Adrenal gland (tissue), 12 donors: ENCODE measurements around the gene SESN1. TPM values are rescaled to one million over a fixed set of nuclear protein-coding genes. Genes with fewer than 3 reads are reported as not detected.

Experiments used
- DNase-seq, 7 donors: peaks; one replicate each; pipeline ENCODE4 v3.0.0-alpha.2; 2019 to 2020
- H3K27ac ChIP-seq, 5 donors: fragments of 200-600 bp; sonication (generic) in 4 of 5; 1 replicate in 3 of 5; 2 replicates in 2 of 5; pipeline versions ENCODE4 v1.5.1 to v1.8.0; 2016 to 2020; ENCODE audit warnings: mild to moderate bottlenecking in 1 of 5
- H3K27me3 ChIP-seq: fragments of 200-600 bp; 2 replicates; pipeline ENCODE4 v1.8.0; 2021
- H3K36me3 ChIP-seq, 2 donors: fragments of 200-600 bp; replicated peaks in 1 of 2; 1 replicate in 1 of 2; 2 replicates in 1 of 2; pipeline versions ENCODE4 v1.5.1 to v1.8.0; 2018 to 2022
- H3K4me1 ChIP-seq, 2 donors: fragments of 200-600 bp; replicated peaks in 1 of 2; 1 replicate in 1 of 2; 2 replicates in 1 of 2; pipeline versions ENCODE4 v1.5.1 to v1.8.0; 2018 to 2021
- H3K4me3 ChIP-seq, 4 donors: fragments of 200-600 bp; sonication (generic) in 3 of 4; one replicate each; pipeline ENCODE4 v1.5.1; 2016 to 2018
- H3K9me3 ChIP-seq, 3 donors: fragments of 200-600 bp; sonication (generic) in 1 of 3; replicated peaks in 1 of 3; 1 replicate in 2 of 3; 2 replicates in 1 of 3; pipeline versions ENCODE4 v1.5.1 to v1.8.0; 2016 to 2021
- POLR2A ChIP-seq, 2 donors: fragments of 450-650 bp; IDR thresholded peaks; one replicate each; pipeline ENCODE4 v1.6.1; 2017; ENCODE audit warnings: antibody characterized with exemption in 2 of 2, mild to moderate bottlenecking in 2 of 2, moderate library complexity in 1 of 2
- WGBS, 4 donors: extraction: QIAGEN DNeasy Blood & Tissue Kit in 2 of 4; methylation state at CpG; one replicate each; pipeline versions ENCODE4 v1.1.5 to v1.1.7; 2013 to 2017; 5-methylcytosine and 5-hydroxymethylcytosine counted together
- intact Hi-C, 2 donors: fragments of 100-400 bp; cut with DNase I; formaldehyde crosslinking; loops; one replicate each; pipeline versions ENCODE4 v1.14.1 to v1.15.0; 2022 to 2023
- polyA plus RNA-seq, 3 donors: library from polyadenylated mRNA; stranded (reverse); fragments of 200-250 nt in 2 of 3; fragments of 350-450 nt in 1 of 3; fragmentation: Illumina TruSeq in 1 of 3; extraction: RNeasy Lipid Tissue Mini Kit (QIAGEN cat#74804) in 1 of 3; gene quantifications; one replicate each; pipeline ENCODE4 v1.2.3, GENCODE V29; 2013 to 2014
- total RNA-seq, 9 donors: library from RNA; depleted of rRNA in 4 of 9; stranded (reverse); fragments of >200 nt in 4 of 9; fragments of 120-200 nt in 1 of 9; fragmentation: NEBNext Ultra II Directional in 1 of 9; extraction: Animal tissue kit (Norgen Biotek cat#: 25700) in 1 of 9; gene quantifications; one replicate each; pipeline versions ENCODE4 v1.1.0 to v1.2.4, GENCODE V29; 2013 to 2023
- TF ChIP-seq, protein P1 (sequence below), 6 experiments: fragments of 450-650 bp in 4 of 6; fragments of 200-600 bp in 2 of 6; sonication (generic) in 1 of 6; IDR thresholded peaks; 1 replicate in 5 of 6; 2 replicates in 1 of 6; pipeline versions ENCODE4 v1.5.1 to v1.8.0; 2016 to 2021; ENCODE audit warnings: antibody characterized with exemption in 6 of 6, mild to moderate bottlenecking in 2 of 6, moderate library complexity in 1 of 6
- donor health status: healthy with polysubstance abuse.
- donor health status: Bipolar disorder and iron deficiency.
- donor health status: DM: yes; HTN: yes; CAD: no.
- donor health status: DM: no; HTN: no; CAD: no.
- donor health status: DM: no; HTN: no; CAD: no.
- donor health status: DM: yes; HTN: yes; CAD: no.

SESN1 gene
- total and polyA plus RNA-seq, 12 donors: 14.2 to 72.7 (median 42.5) TPM

DNA sequence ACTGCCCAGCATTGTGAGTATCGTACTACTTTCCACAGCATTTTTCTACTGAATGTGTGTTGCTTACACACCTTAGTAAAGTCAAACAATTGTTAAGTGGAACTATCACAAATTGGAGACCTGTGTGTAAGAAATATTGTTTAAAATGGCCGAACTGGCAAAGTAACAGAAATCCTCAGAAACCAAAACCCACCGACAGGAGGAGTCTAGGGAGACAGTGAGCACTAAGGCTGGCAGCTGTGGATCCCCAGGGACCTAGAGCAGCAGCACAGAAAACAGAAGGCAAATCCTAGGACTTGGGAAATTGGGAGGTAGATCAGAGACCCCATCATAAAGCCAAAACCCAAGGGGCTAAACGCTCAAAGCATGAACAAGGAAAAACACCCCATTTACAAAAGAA is 69.9 kb downstream of the SESN1 start:
- no peak overlapping the region for H3K27ac ChIP-seq
- no peak overlapping the region for H3K4me3 ChIP-seq
- DNase-seq: no peak
- WGBS, 4 donors: 85 to 96% (median 94%) methylated on average over 4 of the region's 4 CpGs
- intact Hi-C loops: no loop called here
- H3K27me3 ChIP-seq: no peaks in the 10 kb centered on the region
- TF ChIP-seq POLR2A (IDR thresholded peaks at IDR 0.05): no peak
- TF ChIP-seq, protein P1, sequence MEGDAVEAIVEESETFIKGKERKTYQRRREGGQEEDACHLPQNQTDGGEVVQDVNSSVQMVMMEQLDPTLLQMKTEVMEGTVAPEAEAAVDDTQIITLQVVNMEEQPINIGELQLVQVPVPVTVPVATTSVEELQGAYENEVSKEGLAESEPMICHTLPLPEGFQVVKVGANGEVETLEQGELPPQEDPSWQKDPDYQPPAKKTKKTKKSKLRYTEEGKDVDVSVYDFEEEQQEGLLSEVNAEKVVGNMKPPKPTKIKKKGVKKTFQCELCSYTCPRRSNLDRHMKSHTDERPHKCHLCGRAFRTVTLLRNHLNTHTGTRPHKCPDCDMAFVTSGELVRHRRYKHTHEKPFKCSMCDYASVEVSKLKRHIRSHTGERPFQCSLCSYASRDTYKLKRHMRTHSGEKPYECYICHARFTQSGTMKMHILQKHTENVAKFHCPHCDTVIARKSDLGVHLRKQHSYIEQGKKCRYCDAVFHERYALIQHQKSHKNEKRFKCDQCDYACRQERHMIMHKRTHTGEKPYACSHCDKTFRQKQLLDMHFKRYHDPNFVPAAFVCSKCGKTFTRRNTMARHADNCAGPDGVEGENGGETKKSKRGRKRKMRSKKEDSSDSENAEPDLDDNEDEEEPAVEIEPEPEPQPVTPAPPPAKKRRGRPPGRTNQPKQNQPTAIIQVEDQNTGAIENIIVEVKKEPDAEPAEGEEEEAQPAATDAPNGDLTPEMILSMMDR (IDR thresholded peaks at IDR 0.05): no peak
- peaks cover 0 to 9% of the 10 kb centered on the region in 2 donors for H3K4me1 ChIP-seq
- H3K36me3 ChIP-seq: no peaks in the 10 kb centered on the region
- H3K9me3 ChIP-seq: no peaks in the 10 kb centered on the region

DNA sequence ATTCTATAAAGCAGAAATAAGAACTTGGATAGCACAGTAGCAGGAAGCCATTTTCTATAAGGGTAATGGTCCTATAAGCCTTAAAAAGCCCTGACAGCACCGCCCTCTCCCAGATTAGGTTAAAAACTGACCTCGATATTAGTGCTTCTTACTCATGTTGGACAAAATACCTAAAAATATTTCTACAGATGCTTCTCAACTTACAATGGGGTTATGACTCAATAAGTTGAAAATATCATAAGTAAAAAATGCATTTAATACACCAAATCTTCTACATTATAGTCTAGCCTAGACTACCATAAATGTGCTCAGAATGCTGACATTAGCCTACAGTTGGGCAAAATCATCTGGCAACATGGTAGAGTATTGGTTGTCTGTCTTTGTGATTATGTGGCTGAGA is 70.3 kb downstream of the SESN1 start:
- TF ChIP-seq, protein P1 (IDR thresholded peaks at IDR 0.05): no peak
- TF ChIP-seq POLR2A (IDR thresholded peaks at IDR 0.05): no peak
- 82 to 91% (median 88%) methylated on average over 2 of the region's 2 CpGs for WGBS, 4 donors
- Histone ChIP-seq H3K4me1 (peaks cover 3 to 12% of the 10 kb centered on the region in 2 donors), H3K9me3 (no peaks in the 10 kb centered on the region), H3K27me3 (no peaks in the 10 kb centered on the region), H3K27ac (no peak overlapping the region), H3K36me3 (no peaks in the 10 kb centered on the region), H3K4me3 (no peak overlapping the region)
- intact Hi-C loops: no loop called here
- no peak for DNase-seq

DNA sequence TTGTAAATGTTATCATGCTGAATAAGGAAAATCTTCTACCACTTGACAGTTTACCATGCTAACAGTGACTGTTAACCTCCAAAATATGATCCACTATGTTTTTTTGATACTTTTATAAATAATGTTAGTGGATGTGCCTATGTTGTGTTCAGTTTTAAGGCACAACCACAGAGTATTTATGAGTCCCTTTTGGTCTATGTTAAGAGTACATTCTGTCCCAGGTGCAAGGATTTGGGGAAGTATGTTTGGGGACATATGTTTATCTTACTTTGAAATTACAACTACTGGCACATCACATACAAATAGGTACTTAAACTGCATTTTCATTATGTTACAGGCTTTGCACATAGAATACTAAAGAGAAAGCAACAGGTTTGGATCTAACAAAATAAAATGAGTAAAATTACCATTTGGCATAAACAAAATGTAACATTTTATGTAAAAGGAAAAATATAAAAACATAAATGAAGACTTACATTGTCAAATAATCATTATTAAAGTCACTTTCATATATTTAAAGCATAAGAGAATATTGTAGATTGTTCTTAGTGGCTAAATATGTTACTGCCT is 71.2 kb downstream of the SESN1 start:
- intact Hi-C loops: no loop called here
- H3K4me3 ChIP-seq: no peak overlapping the region
- H3K4me1 ChIP-seq: peaks cover 5 to 12% of the 10 kb centered on the region in 2 donors
- TF ChIP-seq, protein P1 (IDR thresholded peaks at IDR 0.05): no peak
- no peak for TF ChIP-seq POLR2A (IDR thresholded peaks at IDR 0.05)
- H3K9me3 ChIP-seq: no peaks in the 10 kb centered on the region
- peak overlapping the region in 1 of 5 donors; percentile 29 for H3K27ac ChIP-seq
- H3K36me3 ChIP-seq: no peaks in the 10 kb centered on the region
- DNase-seq: no peak
- no peaks in the 10 kb centered on the region for H3K27me3 ChIP-seq

DNA sequence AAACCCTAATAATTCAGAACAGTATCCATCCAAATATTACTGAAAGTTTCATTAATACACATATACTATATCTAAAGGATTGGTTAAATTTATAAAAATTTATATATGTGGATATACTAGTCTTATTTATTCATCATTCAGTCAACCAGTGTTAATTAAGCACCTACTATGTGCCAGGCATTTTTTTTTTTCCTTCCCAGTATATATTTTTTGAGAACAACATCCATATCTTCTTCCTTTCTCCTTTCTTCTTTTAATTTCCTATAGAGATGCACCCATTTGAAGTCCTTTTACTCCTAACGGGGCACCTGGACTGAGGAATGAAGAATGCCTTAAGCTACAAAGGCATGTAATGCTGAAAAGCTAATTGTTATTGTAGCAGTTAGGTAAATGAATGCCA is 72.8 kb downstream of the SESN1 start:
- H3K27ac ChIP-seq: no peak overlapping the region
- H3K4me3 ChIP-seq: no peak overlapping the region
- intact Hi-C loops: no loop called here
- no peak for DNase-seq
- no peaks in the 10 kb centered on the region for H3K27me3 ChIP-seq
- peaks cover 5 to 12% of the 10 kb centered on the region in 2 donors for H3K4me1 ChIP-seq
- TF ChIP-seq POLR2A (IDR thresholded peaks at IDR 0.05): no peak
- TF ChIP-seq, protein P1 (IDR thresholded peaks at IDR 0.05): no peak
- 96 to 100% (median 100%) methylated on average over 1 of the region's 1 CpG for WGBS, 4 donors
- H3K36me3 ChIP-seq: no peaks in the 10 kb centered on the region
- no peaks in the 10 kb centered on the region for H3K9me3 ChIP-seq
